H1 (cell line): Measurements from ENCODE around the gene TSR3. TPM values are rescaled to one million over a fixed set of nuclear protein-coding genes. Genes with fewer than 3 reads are reported as not detected.

Source experiments
- CTCF ChIA-PET: fragments of 300-600 bp; sonication (Branson Sonifier 250); formaldehyde crosslinking; loops from one replicate; lab custom pipeline; 2021; ENCODE audit not compliant: partially characterized antibody; lab: Charles Lee
- POLR2A ChIA-PET: fragments of 300-600 bp; sonication (Branson Sonifier 250); formaldehyde crosslinking; loops from one replicate; lab custom pipeline; 2021; ENCODE audit warnings: inconsistent platforms; ENCODE audit not compliant: partially characterized antibody; lab: Charles Lee
- DNase-seq, 2 experiments: peaks; one replicate each; pipeline versions ENCODE4 v3.0.0 to v3.0.0-alpha.2; 2010 to 2022; ENCODE audit warnings: low spot score in 2 of 2, low read depth in 1 of 2, mixed read lengths in 1 of 2
- FAIRE-seq: peaks from 2 replicates; lab custom pipeline; 2011; peaks lifted over from hg19 to GRCh38; lab: Jason Lieb, UNC
- H2AFZ ChIP-seq: 2 replicates; pipeline ENCODE4 v1.8.1; 2012; ENCODE audit warnings: low read length, inconsistent platforms
- H2AK5ac ChIP-seq: 2 replicates; pipeline ENCODE4 v1.6.1; 2013; ENCODE audit warnings: low read depth, low read length
- H2BK120ac ChIP-seq: replicated peaks from 2 replicates; pipeline ENCODE3; 2013; ENCODE audit warnings: low read depth, low read length, inconsistent platforms
- H2BK12ac ChIP-seq: 2 replicates; pipeline ENCODE4 v1.6.1; 2013; ENCODE audit warnings: low read depth, low read length
- H2BK15ac ChIP-seq: 2 replicates; pipeline ENCODE4 v1.6.1; 2013; ENCODE audit warnings: low read length
- H2BK20ac ChIP-seq: 2 replicates; pipeline ENCODE4 v1.6.1; 2013; ENCODE audit warnings: low read length
- H2BK5ac ChIP-seq: 2 replicates; pipeline ENCODE4 v1.6.1; 2013; ENCODE audit warnings: low read depth, low read length
- H3K14ac ChIP-seq: 2 replicates; pipeline ENCODE4 v1.6.1; 2013; ENCODE audit warnings: inconsistent platforms; ENCODE audit not compliant: insufficient read length
- H3K18ac ChIP-seq: 2 replicates; pipeline ENCODE4 v1.6.1; 2013; ENCODE audit warnings: low read length; ENCODE audit errors: extremely low read depth
- H3K23ac ChIP-seq: 2 replicates; pipeline ENCODE4 v1.6.1; 2013; ENCODE audit warnings: inconsistent platforms; ENCODE audit not compliant: insufficient read length
- H3K23me2 ChIP-seq: 2 replicates; pipeline ENCODE4 v1.6.1; 2013; ENCODE audit warnings: low read depth, low read length
- H3K27ac ChIP-seq: 2 replicates; pipeline ENCODE4 v1.6.1; 2011; ENCODE audit warnings: low read depth, low read length, inconsistent platforms
- H3K27me3 ChIP-seq, 4 experiments: replicated peaks in 1 of 4; 1 replicate in 1 of 4; 2 replicates in 3 of 4; pipeline versions ENCODE4 v1.6.1 to v1.8.1; 2011 to 2013; ENCODE audit warnings: low read length in 3 of 4, mild to moderate bottlenecking in 3 of 4, inconsistent platforms in 2 of 4, mixed read lengths in 2 of 4, moderate library complexity in 1 of 4; ENCODE audit not compliant: control insufficient read depth in 3 of 4, insufficient read depth in 3 of 4; ENCODE audit errors: extremely low read depth in 1 of 4
- H3K36me3 ChIP-seq, 4 experiments: 2 replicates each; pipeline versions ENCODE4 v1.6.1 to v1.8.1; 2011 to 2013; ENCODE audit warnings: mild to moderate bottlenecking in 4 of 4, low read length in 3 of 4, moderate library complexity in 2 of 4, control low read depth in 1 of 4, inconsistent platforms in 1 of 4; ENCODE audit not compliant: insufficient read depth in 4 of 4, control insufficient read depth in 2 of 4
- H3K4ac ChIP-seq: replicated peaks from 2 replicates; pipeline ENCODE3; 2013; ENCODE audit warnings: low read length, low read depth, mixed read lengths, inconsistent platforms; ENCODE audit not compliant: insufficient read length
- H3K4me1 ChIP-seq, 4 experiments: replicated peaks in 1 of 4; 1 replicate in 1 of 4; 2 replicates in 3 of 4; pipeline versions ENCODE4 v1.6.1 to v1.8.1; 2011 to 2013; ENCODE audit warnings: low read length in 3 of 4, inconsistent platforms in 2 of 4, mixed read lengths in 1 of 4; ENCODE audit not compliant: insufficient read depth in 4 of 4, control insufficient read depth in 3 of 4
- H3K4me2 ChIP-seq, 2 experiments: 2 replicates each; pipeline versions ENCODE4 v1.6.1 to v1.8.1; 2011 to 2013; ENCODE audit warnings: low read depth in 2 of 2, low read length in 2 of 2, control low read depth in 1 of 2, inconsistent platforms in 1 of 2, mild to moderate bottlenecking in 1 of 2; ENCODE audit not compliant: insufficient read depth in 1 of 2
- H3K4me3 ChIP-seq, 4 experiments: fragments of 200-600, 300-600 bp in 1 of 4; sonication (generic), shearing (Covaris generic), sonication (Bioruptor Twin) in 1 of 4; 2 replicates each; pipeline versions ENCODE4 v1.5.1 to v1.8.1; 2011 to 2016; ENCODE audit warnings: low read length in 4 of 4, low read depth in 3 of 4, control low read depth in 2 of 4, inconsistent platforms in 2 of 4, mild to moderate bottlenecking in 2 of 4, mixed read lengths in 1 of 4, moderate library complexity in 1 of 4; ENCODE audit not compliant: insufficient read depth in 2 of 4; ENCODE audit errors: extremely low read depth in 1 of 4
- H3K56ac ChIP-seq: replicated peaks from 2 replicates; pipeline ENCODE3; 2013; ENCODE audit warnings: low read depth, mild to moderate bottlenecking, mixed read lengths, low read length, inconsistent platforms; ENCODE audit not compliant: insufficient read length
- H3K79me1 ChIP-seq: 2 replicates; pipeline ENCODE4 v1.6.1; 2013; ENCODE audit warnings: low read depth, low read length, control low read depth
- H3K79me2 ChIP-seq, 2 experiments: 2 replicates each; pipeline versions ENCODE4 v1.6.1 to v1.8.1; 2012 to 2013; ENCODE audit warnings: low read length in 2 of 2, mild to moderate bottlenecking in 2 of 2, inconsistent platforms in 1 of 2; ENCODE audit not compliant: insufficient read depth in 2 of 2, control insufficient read depth in 1 of 2
- H3K9ac ChIP-seq, 4 experiments: replicated peaks in 1 of 4; 1 replicate in 1 of 4; 2 replicates in 3 of 4; pipeline versions ENCODE4 v1.6.1 to v1.8.1; 2011 to 2013; ENCODE audit warnings: low read depth in 3 of 4, low read length in 3 of 4, control low read depth in 2 of 4, mild to moderate bottlenecking in 2 of 4, moderate library complexity in 2 of 4, inconsistent platforms in 1 of 4; ENCODE audit errors: extremely low read depth in 1 of 4
- H3K9me3 ChIP-seq, 2 experiments: 2 replicates each; pipeline versions ENCODE4 v1.6.1 to v1.8.1; 2012 to 2013; ENCODE audit warnings: mild to moderate bottlenecking in 2 of 2, moderate library complexity in 2 of 2, control low read depth in 1 of 2, inconsistent platforms in 1 of 2, low read depth in 1 of 2, low read length in 1 of 2, mixed read lengths in 1 of 2; ENCODE audit not compliant: insufficient read depth in 2 of 2
- H4K20me1 ChIP-seq, 2 experiments: replicated peaks in 1 of 2; 2 replicates each; pipeline versions ENCODE3 to v1.8.1; 2011 to 2013; ENCODE audit warnings: inconsistent platforms in 2 of 2, low read length in 2 of 2, mild to moderate bottlenecking in 1 of 2; ENCODE audit not compliant: insufficient read depth in 2 of 2, control insufficient read depth in 1 of 2
- H4K5ac ChIP-seq: 2 replicates; pipeline ENCODE4 v1.6.1; 2013; ENCODE audit warnings: low read length, low read depth, mixed read lengths, inconsistent platforms; ENCODE audit not compliant: insufficient read length
- H4K8ac ChIP-seq: 2 replicates; pipeline ENCODE4 v1.8.0; 2013; ENCODE audit warnings: mild to moderate bottlenecking, moderate library complexity, low read length, inconsistent platforms; ENCODE audit not compliant: insufficient read depth; ENCODE audit errors: extremely low read depth
- H4K91ac ChIP-seq: replicated peaks from 2 replicates; pipeline ENCODE3; 2013; ENCODE audit warnings: low read length, mixed read lengths, inconsistent platforms; ENCODE audit not compliant: insufficient read length
- GABPA ChIP-seq: IDR thresholded peaks from 2 replicates; pipeline ENCODE4 v1.6.1; 2011; ENCODE audit warnings: mild to moderate bottlenecking, low read length, moderate library complexity, borderline replicate concordance; ENCODE audit not compliant: insufficient read depth
- POLR2AphosphoS5 ChIP-seq: IDR thresholded peaks from 2 replicates; pipeline ENCODE4 v1.6.1; 2011; ENCODE audit warnings: low read depth, low read length
- POU5F1 ChIP-seq: IDR thresholded peaks from 2 replicates; pipeline ENCODE4 v1.6.1; 2011; ENCODE audit warnings: low read depth, mild to moderate bottlenecking, low read length, moderate library complexity
- SAP30 ChIP-seq: fragments of 300-600 bp; sonication (generic); IDR thresholded peaks from 2 replicates; pipeline ENCODE4 v1.7.1; 2012; ENCODE audit warnings: low read length, moderate library complexity, mild to moderate bottlenecking, inconsistent platforms; ENCODE audit not compliant: insufficient read depth, insufficient replicate concordance
- SP2 ChIP-seq: IDR thresholded peaks from 2 replicates; pipeline ENCODE4 v1.6.1; 2012; ENCODE audit warnings: mild to moderate bottlenecking, low read length, inconsistent platforms
- USF2 ChIP-seq: IDR thresholded peaks from 2 replicates; pipeline ENCODE4 v1.6.1; 2011; ENCODE audit warnings: low read length, improper control_type of control experiment
- YY1 ChIP-seq: IDR thresholded peaks from 2 replicates; pipeline ENCODE4 v1.6.1; 2011; ENCODE audit warnings: low read depth, mild to moderate bottlenecking, low read length
- WGBS, 2 experiments: shearing (Covaris generic) in 1 of 2; methylation state at CpG; one replicate each; pipeline versions ENCODE4 v1.1.6 to v1.1.7; 2013 to 2015; ENCODE audit warnings: low lambda C conversion rate in 2 of 2, mixed read lengths in 2 of 2, inconsistent platforms in 1 of 2, low coverage in 1 of 2, missing lambda C conversion rate in 1 of 2; ENCODE audit not compliant: insufficient replicate concordance in 2 of 2, insufficient coverage in 1 of 2, insufficient read length in 1 of 2; ENCODE audit errors: extremely low coverage in 1 of 2, missing lambda C conversion rate in 1 of 2; 5-methylcytosine and 5-hydroxymethylcytosine counted together
- polyA plus RNA-seq, 7 experiments: library from polyadenylated mRNA; depleted of rRNA in 3 of 7; stranded (reverse) in 5 of 7; unstranded in 2 of 7; fragments of >200 nt in 5 of 7; fragments of 200-250 nt in 2 of 7; gene quantifications; 1 replicate in 5 of 7; 2 replicates in 1 of 7; 4 replicates in 1 of 7; pipeline versions ENCODE4 v1.2.1 to v1.2.3, GENCODE V29; 2011 to 2013; ENCODE audit warnings: missing spikeins in 2 of 7, mixed read lengths in 2 of 7
- total RNA-seq: library from RNA; stranded (reverse); fragmentation: NEBNext Ultra II Directional; extraction: Animal tissue kit (Norgen Biotek cat#: 25700); gene quantifications from 2 replicates; pipeline ENCODE4 v1.2.1, GENCODE V29; 2021
- TF ChIP-seq, protein P1 (sequence below): IDR thresholded peaks from 2 replicates; pipeline ENCODE4 v1.6.1; 2012; ENCODE audit warnings: inconsistent platforms

TSR3 gene
- total and polyA plus RNA-seq, 2 of the 8 experiments (the other 6 are each of a cell fraction or from before 2014, with no cell fraction given), result 43.1 to 52.3 TPM

DNA sequence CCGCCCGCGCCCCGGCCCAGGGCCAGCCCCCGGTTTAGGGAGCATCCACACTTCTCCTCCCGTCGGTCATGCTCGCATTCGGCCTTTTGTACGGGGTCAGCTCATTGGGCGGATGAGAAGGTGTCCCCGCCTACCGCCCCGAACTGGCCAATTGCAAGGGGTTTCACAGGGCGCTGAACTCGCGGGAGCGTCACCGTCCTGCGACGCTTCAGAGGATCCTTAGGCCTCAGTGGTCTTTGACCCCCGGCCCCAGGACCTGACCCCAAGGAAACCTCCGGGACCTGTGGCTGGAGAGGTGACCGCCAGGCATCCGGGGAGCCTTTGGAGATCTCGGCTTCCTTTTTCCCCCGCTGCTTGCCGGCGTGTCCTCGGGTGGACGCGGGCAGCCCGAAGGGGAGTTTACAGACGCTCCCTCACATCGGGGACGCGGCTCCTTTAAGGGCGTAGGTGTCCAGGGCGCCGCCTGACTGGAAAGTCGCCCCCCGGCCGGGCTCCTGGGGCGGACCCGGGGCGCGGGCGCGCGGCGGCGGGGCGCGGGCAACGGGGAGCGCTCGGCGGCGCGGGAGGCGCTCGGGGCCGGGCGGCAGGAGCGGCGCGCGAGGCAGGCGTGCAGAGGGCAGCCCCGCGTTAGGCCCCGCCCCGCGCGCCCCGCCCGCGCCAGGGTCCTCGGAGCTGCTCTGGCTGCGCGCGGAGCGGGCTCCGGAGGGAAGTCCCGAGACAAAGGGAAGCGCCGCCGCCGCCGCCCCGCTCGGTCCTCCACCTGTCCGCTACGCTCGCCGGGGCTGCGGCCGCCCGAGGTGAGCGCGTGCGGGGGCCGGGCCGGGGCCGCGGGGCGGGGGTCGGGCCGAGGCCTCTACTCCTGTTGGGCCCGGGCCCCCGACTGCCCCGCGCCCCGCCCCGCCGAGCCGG lies 42.4 kb downstream of the TSR3 start, which contains the start of gene UBE2I:
TSS of gene UBE2I (plus strand) at position 660 of the 909 bp plus-strand sequence. CDS start 4,395 bp downstream, outside the sequence.
- Histone ChIP-seq H3K4me1 (peaks cover 0 to 13% (median 6%) of the 10 kb centered on the region in 4 experiments; a peak in 6 of 7 replicates), H2AFZ (peak within 1 kb of the TSS; percentile 100), H3K4ac (peak within 1 kb of the TSS; percentile 63), H3K27ac (peak within 1 kb of the TSS; percentile 100), H3K14ac (no peak within 1 kb of the TSS), H3K79me1 (peaks cover 3% of the 10 kb centered on the region; the same call in 1 of the 2 replicates), H2BK15ac (no peak within 1 kb of the TSS), H3K56ac (peak within 1 kb of the TSS; percentile 97), H2BK120ac (no peak within 1 kb of the TSS), H2AK5ac (peak within 1 kb of the TSS; percentile 86; the same call in 1 of the 2 replicates), H4K8ac (peak within 1 kb of the TSS; percentile 100), H3K9me3 (no peaks in the 10 kb centered on the region), H4K20me1 (peaks cover 38 to 39% of the 10 kb centered on the region in 2 experiments), H3K9ac (peak within 1 kb of the TSS; percentile 97 to 100 (median 100)), H3K4me3 (peak within 1 kb of the TSS; percentile 89 to 98 (median 96)), H2BK5ac (peak within 1 kb of the TSS; percentile 97), H3K23ac (no peak within 1 kb of the TSS), H3K23me2 (peaks cover 22% of the 10 kb centered on the region), H3K27me3 (no peaks in the 10 kb centered on the region), H2BK20ac (no peak within 1 kb of the TSS), H2BK12ac (peak within 1 kb of the TSS; percentile 97), H3K18ac (peak within 1 kb of the TSS; percentile 98), H4K5ac (peak within 1 kb of the TSS; percentile 93), H4K91ac (peak within 1 kb of the TSS; percentile 92), H3K36me3 (peaks cover 0 to 14% (median 3%) of the 10 kb centered on the region in 4 experiments; a peak in 5 of 8 replicates), H3K79me2 (peaks cover 36 to 47% of the 10 kb centered on the region in 2 experiments), H3K4me2 (peak within 1 kb of the TSS; percentile 96 to 99)
- 1% methylated on average over 35 of the region's 117 CpGs; no CpG with 5 or more reads in 1 of the 2 experiments for WGBS, 2 experiments
- FAIRE-seq (peak; percentile 78), DNase-seq (peak; percentile 87 to 99)
- ChIA-PET POLR2A (interaction anchor here (0.6 to 11.4 kb wide), 14 partner anchors 9 to 461 kb away, joined by 3 to 106 read pairs (median 4); no protein-coding TSS in a partner anchor), CTCF (interaction anchor here (1.2 kb wide), 1 partner anchor 19 kb away, joined by 3 read pairs; no protein-coding TSS in a partner anchor)
- peak; percentile 31; the same call in 1 of the 2 replicates for TF ChIP-seq SP2
- TF ChIP-seq USF2, result no peak
- no peak for TF ChIP-seq POU5F1
- TF ChIP-seq SAP30, result no peak
- TF ChIP-seq POLR2AphosphoS5, result peak; percentile 41; the same call in 1 of the 2 replicates
- TF ChIP-seq YY1, result no peak
- TF ChIP-seq, protein P1, sequence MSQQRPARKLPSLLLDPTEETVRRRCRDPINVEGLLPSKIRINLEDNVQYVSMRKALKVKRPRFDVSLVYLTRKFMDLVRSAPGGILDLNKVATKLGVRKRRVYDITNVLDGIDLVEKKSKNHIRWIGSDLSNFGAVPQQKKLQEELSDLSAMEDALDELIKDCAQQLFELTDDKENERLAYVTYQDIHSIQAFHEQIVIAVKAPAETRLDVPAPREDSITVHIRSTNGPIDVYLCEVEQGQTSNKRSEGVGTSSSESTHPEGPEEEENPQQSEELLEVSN, result no peak
- TF ChIP-seq GABPA, result no peak
